GM19468 (cell line): ENCODE measurements around the gene BRCC3.
A peak's percentile ranks its signal among the peaks of the same experiment; 100 is the strongest.

Experiments
- ATAC-seq: cut with Tn5 transposase; IDR thresholded peaks from one replicate; pipeline ENCODE4 v1.9.1; 2021; ENCODE audit warnings: mild to moderate bottlenecking, moderate library complexity, moderate number of reproducible peaks; ENCODE audit not compliant: unreplicated experiment; ENCODE audit errors: extremely low read depth

BRCC3 gene

DNA sequence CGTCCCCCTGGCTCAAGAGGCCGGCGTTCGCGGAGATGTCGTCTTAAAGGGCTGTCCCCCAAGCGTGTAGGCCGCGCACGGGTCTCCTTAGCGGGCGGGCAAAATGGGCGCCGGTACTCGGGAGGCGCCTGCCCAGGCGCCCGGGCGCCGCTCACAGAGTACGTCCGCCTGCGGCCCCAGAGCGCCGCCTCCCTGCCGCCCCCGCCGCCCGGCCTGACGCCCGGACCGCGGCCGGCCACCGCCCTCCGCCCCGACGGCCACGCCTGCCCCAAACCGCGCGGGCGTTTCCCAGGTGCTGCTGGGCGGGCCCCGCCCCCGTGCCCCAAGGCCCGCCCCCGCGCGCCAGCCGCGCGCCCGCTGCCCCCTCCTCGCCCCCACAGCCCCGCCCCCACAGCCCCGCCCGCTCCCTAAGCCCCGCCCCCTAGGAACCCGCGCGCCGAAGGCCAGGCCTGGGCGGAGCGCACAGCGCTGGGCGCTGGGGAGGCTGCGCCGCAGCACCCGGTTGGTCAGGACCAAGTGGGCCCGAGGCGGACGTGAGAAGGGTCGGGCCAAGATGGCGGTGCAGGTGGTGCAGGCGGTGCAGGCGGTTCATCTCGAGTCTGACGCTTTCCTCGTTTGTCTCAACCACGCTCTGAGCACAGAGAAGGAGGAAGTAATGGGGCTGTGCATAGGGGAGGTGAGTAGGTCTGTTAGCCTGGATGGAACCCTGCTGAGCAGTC lies at the start of gene BRCC3, which contains the start of the genes CMC4 and MTCP1:
TSS of gene BRCC3 (plus strand) at position 534 of the 719 bp plus-strand sequence. CDS start at position 554, 20 bp downstream.
TSS of gene CMC4 (minus strand) at position 162 of the 719 bp plus-strand sequence. CDS start 7,113 bp downstream, outside the sequence.
TSS of gene MTCP1 (minus strand) at position 162 of the 719 bp plus-strand sequence. CDS start 5,126 bp downstream, outside the sequence.
- ATAC-seq: peak; percentile 53

DNA sequence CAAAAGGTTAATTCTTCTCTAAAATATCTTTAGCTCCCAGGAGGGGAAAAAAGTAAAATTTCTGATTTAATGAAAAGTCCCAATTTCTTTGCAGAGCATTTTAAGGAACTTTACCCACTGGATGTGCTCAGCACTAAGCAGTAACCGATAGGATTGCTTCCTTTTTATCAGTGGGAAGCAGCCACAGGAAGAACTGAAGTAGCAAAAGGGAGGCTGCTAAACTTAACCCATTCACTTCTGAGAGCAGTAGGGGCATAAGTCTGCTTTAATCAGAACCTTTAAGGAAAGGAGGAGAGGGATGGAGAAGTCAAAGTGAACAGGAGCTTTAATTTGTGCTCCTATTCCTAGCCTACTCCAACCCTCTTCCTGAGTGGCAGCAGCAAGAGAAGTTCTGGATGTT lies 48.7 kb upstream of the BRCC3 start, which contains the start of gene F8:
TSS of gene F8 (minus strand) at position 139 of the 400 bp plus-strand sequence. CDS start 171 bp downstream, outside the sequence.
- no peak for ATAC-seq

DNA sequence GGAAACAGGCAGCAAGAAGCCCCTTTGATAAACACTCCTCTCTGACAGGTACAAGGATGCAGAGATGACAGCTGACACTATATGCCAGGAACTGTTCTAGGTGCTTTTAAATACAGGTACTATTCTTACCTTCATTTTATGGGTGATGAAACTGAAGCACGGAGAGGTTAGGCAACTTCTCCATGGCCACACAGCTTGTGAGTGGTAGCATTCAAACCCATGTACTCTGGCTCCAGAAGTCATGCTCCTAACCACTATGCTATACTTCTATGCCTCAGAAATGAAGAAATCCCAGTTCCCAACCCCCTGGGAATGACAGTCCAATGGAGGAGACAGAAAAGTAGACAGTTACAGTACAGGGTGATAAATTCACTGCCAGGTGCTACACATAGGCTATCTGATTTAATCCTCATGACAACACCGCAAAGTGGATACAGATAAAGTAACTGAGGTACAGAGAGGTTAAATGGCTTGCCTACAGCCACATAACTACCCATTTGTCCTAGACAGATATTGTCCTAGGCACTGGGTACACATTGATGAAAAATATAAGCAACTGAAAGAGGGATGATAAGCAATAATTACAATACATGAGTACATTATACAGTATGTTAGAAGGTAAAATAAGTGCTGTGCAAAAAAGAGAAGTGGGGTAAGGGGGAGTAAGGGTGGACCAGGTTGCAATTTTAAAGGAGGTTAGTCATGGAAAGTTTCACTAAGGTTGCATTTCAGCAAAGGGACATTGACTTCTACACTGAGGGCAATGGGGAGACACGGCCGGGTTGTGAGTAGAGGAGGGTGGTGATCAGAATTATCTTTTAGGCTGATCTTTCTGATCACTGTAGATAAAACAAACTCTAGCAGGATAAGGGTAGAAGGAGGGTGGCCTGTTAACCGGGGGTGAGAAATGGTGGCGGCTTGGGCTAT lies 47.1 kb upstream of the BRCC3 start:
- ATAC-seq: no peak

DNA sequence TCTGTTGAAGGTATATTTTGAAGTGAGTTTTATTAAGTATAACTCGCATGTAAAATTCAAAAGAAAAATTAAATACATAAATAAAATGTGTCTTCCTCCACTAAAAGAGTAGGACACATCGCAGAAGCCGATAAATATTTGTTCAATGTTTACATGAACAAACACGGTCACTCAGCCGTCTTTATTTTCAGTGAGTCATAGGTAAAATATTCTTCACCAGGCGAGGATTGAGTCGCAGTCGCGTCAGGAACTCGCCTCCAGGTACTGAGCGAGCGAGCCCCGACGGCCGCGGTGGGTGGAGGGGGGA lies 44.9 kb upstream of the BRCC3 start:
- ATAC-seq: no peak

DNA sequence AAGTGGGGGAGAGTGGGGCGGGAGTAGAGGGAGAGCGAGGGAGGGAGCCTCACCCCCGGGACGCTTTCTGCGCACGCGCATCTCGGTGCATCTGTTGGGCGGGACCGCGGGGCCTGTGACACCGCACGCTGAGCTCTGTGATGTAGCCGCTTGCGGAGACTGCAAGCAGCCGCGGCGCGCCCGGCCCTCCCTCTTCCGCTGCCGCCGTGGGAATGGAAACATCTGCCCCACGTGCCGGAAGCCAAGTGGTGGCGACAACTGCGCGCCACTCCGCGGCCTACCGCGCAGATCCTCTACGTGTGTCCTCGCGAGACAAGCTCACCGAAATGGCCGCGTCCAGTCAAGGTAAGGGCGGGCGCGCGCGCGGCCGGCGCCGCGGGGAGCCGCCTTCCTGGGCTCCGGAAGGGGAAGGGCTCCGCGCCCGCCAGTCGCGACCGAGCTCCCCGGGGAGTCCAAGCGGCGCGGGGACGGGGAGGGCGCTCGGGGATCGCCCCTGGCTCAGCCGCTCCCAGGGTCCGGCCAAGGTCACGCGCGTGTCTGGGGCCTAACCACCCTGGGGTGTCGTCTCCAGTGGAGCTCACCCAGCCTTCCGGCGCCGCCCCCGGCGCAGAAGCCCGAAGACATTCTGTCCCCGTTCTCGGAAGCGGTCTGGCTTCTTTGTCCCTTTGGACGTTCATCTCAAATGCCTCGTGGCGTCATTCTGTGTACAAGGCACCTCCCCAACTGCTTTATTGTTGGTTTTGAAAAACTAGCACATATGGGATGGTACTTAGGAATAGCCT lies 44.4 kb upstream of the BRCC3 start, which contains the start of gene FUNDC2:
TSS of gene FUNDC2 (plus strand) at position 118 of the 782 bp plus-strand sequence. CDS start at position 213, 95 bp downstream.
- peak; percentile 88 for ATAC-seq

DNA sequence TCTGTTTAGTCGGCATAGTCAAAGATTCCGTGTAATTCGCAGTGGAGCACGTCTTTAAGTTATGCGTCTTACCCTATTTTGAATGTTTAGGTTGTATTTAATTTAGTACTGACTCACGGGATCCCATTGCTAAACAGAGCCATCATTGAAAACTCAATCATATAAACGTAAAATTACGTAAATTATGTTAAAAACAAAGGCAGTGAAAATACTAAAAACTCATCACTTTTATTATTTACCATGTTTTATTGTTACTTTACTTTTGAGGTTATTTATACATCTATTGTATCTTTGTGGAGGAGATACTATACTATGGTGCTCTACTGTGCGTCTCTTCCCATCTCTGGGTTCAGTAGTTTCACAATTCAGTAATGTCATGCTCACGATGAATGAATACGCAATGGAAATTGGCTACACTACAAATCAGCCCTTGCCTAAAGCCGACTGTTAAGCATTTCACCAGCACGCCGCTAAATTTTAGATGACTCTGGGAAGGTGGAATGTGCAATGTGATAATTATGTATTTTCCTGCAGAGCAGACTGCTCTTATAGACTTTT lies 43.7 kb upstream of the BRCC3 start:
- no peak for ATAC-seq

DNA sequence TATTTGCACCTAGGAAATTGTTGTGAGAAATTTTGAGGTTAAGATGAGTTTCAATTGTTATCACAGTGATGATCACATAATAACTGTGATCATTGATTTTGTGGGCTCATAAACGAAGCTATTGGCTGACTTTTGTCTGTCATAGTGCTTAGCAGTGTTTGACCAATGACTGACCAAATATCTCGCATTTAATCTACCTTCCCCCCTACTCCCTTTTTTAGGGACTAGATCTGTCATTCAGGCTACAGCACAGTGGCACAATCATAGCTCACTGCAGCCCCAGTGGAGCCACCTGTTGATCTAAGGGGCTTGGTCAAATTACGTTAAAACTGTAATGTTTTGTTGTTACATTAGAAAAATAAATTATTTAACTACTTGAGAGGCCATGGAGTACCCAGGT lies 43.2 kb upstream of the BRCC3 start:
- no peak for ATAC-seq

DNA sequence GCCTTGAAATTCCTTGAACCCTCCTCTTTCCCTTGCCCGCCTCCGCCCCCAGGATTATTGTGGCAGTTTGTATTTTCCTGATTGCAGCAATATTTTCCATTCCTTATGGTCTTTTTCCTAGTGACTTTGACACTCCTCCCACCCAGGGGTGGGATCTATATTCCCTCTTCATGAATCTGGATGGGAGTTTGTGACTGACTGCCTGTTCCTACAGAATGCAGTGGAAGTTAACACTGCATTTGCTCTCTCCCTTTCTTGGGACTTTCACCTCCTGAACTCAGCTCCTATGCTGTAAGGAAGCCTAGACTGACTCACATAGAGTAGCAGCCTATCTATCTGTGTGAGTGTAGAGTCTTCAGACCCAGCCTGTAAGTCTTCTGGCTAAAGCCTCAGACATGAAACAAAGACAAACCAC lies 42.4 kb upstream of the BRCC3 start:
- ATAC-seq: no peak

DNA sequence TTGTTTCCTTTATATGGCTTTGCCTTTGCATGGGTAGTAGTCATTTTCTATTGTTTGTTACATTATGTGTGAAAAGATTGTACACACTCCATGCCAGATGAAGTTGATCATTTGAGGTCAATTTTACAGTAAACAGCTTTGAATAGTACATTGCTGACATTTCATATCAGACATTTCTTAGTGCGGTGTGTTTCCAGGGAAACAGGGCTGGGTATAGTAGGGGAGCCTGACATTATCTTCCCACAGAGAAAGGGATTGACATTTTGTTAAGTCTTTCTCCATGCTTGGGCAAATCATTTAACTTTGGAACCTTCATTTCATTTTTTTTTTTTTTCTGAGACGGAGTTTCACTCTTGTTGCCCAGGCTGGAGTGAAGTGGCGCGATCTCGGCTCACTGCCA lies 39.7 kb upstream of the BRCC3 start:
- ATAC-seq: no peak

DNA sequence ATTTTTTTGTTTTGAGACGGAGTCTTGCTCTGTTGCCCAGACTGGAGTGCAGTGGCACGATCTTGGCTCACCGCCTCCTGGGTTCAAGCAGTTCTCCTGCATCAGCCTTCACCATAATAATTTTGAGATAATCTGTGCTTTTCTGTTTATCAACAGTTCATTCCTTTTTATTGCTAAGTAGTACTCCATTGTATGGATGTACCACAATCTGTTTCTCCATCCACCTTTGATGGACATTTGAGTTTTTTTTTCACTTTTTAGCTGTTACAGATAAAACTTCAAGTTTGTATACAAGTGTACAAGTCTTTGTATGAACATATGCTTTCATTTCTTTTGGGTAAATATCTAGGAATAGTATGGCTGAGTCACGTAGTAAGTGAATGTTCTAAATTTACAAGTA lies 35.6 kb upstream of the BRCC3 start:
- ATAC-seq: no peak

DNA sequence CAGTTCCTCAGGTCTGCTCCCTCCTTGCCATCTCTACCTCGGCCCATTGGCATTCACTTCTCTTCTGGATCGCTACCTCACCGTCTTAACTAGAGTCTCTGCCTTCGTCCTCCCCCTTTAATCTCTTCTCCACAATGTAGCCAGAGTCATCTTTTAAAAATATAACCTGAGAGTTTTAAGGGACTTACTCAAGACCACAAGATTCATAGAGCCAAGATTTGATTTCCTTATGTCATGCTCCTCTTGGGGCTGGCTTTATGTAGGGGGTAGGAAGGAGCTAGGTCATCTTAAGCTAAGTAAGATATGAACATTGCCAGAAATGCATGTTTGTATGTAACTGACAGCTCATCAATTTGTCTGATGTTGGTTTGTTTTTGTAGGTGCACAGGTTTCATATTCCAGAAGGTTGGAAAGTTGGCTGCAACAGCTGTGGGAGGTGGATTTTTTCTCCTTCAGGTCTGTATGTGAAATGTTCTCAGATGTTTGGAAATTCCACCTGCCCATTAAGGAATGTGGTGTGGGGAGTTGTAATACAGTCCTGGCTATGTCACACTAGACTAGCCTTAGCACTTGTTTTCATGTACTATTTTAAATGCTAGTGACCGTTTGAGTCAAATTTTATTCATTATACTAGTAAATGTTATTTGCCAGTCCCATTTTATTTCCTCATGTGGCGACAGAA lies 25.0 kb upstream of the BRCC3 start:
- ATAC-seq: no peak

DNA sequence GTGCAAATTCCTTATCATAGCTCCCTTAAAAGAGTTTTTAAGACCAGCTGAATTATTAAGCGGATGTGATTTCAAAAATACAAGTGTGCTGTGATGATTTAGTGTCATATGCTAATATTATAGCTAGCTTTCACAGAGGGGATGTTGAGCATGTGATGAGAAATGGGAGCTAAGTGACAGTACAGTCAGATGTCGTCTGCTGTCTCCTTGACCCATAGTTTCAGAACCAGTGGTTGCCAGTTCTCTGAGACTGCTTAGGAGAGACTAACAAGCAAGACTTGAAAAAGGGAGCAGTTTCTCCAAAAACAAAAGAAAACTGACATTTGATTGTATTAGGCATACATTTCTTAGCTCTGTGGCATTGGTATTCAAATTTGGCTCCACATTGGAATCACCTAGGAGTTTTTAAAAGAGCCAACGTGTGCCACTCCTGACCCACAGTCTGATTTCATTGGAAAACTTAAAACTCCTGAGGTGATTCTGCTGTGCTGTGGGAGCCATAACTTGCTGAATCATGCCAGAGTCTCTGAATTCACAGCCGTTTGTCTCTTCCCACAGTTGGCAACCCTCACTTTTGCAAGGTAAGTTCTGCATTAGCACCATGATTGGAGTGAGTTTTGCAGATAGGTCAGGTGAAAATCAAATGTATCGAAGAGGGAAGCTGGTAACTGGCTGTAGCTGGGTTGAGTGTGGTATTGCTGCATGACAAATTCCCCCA lies 24.3 kb upstream of the BRCC3 start:
- ATAC-seq: no peak

DNA sequence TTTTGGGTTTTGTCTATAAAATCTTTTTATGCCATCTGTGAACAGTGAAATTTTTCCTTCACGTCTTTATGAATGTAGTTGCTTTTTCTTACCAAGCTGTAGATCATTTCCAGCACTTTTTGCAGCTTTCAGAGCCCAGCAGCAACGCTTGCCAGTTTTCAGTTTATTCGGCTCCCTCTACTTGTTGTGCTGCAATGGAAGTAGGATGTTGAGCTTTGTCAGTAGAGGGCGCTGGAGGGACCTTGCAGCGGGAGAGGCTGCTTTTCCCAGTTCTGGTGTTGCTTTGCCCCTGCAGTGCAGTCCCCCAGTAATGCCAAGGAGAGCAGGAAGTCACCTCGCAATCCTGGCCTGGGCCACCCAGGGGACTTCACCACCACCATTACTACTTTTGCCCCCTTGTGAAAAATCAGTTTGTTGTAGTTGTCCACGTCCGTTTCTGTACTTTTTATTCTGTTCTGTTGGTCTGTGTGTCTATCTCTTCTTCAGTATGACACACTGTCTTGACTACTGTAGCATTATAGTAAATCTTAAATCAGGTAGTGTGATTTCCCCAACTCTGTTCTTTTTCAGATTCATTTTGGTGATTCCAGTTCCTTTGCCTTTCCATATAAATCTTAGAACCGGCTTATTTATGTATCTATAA lies 22.2 kb upstream of the BRCC3 start:
- ATAC-seq: no peak

DNA sequence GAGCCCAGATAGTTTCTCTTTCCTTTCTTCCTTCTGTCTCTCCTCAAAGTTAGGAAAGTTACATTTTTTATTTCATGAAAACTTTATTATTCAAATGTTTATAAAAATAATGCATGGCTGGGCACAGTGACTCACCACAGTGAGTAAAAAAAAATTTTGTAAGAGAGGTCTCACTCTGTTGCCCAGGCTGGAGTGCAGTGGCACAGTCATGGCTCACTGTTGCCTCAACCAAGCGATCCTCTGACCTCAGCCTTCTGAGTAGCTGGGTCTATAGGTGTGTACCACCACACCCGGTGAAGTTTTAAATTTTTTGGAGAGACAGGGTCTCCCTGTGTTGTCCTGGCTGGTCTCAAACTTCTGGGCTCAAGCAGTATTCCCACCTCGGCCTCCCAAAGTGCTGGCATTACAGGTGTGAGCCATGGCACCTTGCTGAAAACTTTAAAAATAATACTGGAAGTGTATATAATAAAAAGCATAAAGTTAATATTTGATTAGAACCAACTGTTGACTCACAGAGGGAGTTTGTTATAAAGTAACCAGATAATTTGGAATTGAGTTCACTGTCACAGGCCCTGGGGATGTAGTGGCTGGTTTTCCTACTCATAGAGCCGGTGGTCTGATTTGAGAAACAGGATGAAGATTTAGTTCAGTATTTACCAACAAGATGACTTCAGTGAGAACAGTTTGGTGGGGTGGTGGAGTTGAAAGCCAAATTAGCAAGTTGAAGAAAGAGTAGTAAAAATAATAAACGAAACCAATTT lies 18.4 kb upstream of the BRCC3 start:
- no peak for ATAC-seq

DNA sequence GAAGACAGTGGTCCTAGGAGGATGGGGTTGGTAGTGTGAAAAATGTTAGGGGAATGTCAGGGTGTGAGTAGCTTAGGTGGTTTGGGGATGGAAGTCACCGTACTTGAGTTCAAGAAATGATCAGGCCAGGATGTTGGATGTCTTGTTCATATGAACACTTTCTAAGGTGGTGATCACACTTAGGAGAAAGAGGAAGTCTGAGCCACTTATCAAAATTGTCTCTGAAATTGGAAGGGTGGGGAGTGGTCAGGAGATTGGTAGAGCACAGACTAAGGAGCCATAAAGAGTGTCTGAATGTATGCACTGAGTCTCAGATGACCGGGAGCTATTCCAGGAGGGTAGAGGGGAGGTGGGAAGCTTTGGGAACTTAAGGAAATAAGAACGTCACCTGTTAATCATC lies 17.7 kb upstream of the BRCC3 start:
- ATAC-seq: no peak

DNA sequence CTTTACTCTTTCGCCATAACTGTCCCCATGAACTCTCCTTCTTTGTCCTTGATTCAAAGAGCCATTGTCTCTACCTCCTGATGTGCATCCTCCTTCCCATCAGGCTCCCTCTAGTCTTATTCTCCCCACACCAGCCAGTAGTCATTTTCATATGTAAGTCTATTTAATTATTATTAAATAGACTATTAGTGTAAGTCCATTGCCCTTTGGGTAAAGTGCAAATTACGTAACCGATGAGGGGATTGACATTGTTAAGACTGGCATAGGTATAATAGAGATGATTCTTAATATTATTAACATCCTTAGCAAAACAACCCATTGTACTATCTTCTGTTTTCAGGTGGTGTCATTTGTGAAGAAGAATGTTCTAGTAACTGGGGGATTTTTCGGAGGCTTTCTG lies 17.1 kb upstream of the BRCC3 start:
- ATAC-seq: no peak

DNA sequence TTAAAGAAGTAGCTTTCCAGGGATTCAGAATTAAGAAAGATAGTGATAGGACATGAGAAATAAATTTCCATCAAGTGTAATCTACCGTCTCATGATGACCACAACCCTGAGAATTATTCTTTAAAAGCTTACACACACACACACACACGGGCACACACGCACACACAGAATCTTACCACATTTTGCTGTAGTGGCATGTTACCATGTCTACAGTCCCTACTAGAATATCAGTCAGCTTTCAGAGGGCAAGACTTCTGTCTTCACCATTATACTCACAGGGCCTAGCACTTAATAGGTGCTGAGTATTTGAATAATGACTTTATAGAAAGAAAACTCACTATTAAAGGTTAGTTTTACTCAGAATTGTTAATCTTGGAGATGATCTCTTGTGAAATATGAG lies 15.8 kb upstream of the BRCC3 start:
- ATAC-seq: no peak

DNA sequence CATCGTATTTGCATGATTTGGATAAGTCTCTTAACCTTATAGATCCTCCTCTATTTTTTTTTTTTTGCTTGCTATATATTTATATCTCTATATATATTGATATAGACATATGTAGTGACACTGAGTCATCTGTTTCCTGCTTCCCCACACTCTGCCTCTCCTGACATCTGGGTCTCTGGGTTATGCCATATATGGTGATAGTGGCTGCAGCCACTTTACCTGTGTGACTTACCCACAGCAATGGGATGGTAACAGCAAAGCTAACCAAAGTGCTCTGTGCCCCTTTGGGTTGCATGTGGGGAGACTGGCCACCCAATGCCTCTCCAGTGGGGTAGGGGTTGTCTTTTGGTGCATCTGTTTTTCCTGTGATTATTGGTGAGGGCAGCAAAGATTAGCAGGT lies 14.8 kb upstream of the BRCC3 start:
- no peak for ATAC-seq
